Amniotic stem cell (primary cell): ENCODE measurements around the gene SDK1.
"Not testable (repeated sequence)": the region's sequence is repeated elsewhere in the genome, so short reads cannot be mapped to it uniquely, and the experiment has no call there.

ENCODE experiments used
- DNase-seq: peaks from one replicate; lab custom pipeline; 2025; lab: John Stamatoyannopoulos, UW

Gene SDK1

GRCh38 chr7:4203626-4204512, 902.8 kb downstream of the SDK1 start:
- no peak for DNase-seq

- DNase-seq, result no peak
These were observed 903.6 kb downstream of the SDK1 start for GRCh38 chr7:4204513-4205165.

DNA sequence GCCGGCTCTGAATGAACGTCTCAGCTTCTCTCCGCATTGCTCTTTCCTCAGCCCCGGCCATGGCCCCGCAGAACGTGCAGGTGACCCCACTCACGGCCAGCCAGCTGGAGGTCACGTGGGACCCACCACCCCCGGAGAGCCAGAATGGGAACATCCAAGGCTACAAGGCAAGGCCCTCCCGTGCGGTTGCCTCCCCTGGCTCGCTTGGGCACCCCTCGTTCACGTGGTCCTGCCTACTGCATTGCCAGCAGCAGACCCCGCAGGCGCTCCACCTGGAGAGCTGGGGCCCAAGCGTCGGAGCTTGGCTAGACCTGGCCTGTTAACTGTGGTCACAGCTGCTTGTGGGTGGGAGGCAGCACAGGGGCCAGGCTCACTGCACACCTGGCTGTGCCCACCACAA, 904.8 kb downstream of the SDK1 start:
- DNase-seq, result no peak

- no peak for DNase-seq
These were observed 906.0 kb downstream of the SDK1 start for GRCh38 chr7:4207011-4207410.

DNA sequence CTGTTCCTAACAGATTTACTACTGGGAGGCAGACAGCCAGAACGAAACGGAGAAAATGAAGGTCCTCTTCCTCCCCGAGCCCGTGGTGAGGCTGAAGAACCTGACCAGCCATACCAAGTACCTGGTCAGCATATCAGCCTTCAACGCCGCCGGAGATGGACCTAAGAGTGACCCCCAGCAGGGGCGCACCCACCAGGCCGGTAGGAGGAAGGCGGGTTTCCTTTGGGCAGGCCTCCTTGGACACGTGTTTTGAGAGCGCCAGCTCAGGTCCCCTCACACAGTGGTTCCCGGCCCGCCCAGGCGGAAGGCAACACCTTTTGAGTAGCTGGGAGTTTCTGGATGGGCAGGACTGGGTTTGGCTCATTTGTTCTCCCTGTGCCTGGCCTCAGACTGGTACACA, 907.0 kb downstream of the SDK1 start:
- no peak for DNase-seq

DNA sequence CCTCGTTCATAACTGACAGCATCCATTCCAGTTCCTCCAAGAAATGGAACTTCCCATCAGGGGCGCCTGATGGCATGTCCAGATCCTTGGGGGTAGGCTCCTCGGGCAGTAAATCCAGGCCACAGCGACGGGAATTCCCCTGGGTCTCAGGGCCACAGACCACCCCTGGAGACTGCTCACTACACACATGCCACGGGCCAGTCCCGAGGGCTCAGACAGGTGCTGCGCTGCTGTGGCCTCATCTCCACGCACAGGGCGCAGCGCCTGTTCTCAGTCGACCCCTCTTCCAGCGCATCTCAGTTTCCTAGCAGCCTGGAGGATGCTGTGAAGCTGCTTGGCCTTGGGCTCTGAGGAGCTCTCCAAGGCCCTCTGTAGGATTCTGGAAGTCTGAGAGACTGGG, 907.5 kb downstream of the SDK1 start:
- DNase-seq, result no peak

- no peak for DNase-seq
These were observed 908.1 kb downstream of the SDK1 start for GRCh38 chr7:4209126-4209525.

GRCh38 chr7:4209966-4210365, 908.9 kb downstream of the SDK1 start:
- DNase-seq, result no peak

- no peak for DNase-seq
These were observed 909.8 kb downstream of the SDK1 start for GRCh38 chr7:4210821-4211220.

GRCh38 chr7:4211261-4211660, 910.2 kb downstream of the SDK1 start:
- no peak for DNase-seq

GRCh38 chr7:4212376-4212775, 911.3 kb downstream of the SDK1 start:
- no peak for DNase-seq

GRCh38 chr7:4214291-4215155, 913.5 kb downstream of the SDK1 start:
- no peak for DNase-seq

DNA sequence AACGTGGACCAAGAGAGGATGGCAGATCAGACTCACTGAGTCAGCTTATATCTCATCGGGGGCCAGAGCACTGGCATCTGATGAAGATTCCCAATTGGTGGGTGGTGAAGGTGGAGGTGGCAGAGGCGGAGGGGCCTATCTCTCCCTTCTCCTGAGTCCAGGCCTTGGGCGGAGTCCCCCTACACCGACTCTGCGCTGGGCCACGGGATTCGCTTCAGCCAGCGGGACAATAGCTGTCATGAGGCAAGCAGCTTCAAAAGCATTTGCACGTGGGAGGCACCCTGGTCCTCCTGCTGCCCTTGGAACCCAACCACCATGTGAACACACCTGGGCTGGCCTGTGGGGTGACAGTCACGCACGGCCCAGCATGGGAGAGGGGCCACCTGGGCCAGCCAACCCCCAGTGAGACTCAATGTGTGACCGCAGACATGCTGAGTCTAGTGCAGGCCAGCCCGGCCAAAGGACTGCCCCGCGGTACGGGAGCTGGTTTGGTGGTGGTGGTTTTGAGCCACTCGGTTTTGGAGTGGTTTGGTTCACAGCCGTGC, 914.2 kb downstream of the SDK1 start:
- no peak for DNase-seq

DNA sequence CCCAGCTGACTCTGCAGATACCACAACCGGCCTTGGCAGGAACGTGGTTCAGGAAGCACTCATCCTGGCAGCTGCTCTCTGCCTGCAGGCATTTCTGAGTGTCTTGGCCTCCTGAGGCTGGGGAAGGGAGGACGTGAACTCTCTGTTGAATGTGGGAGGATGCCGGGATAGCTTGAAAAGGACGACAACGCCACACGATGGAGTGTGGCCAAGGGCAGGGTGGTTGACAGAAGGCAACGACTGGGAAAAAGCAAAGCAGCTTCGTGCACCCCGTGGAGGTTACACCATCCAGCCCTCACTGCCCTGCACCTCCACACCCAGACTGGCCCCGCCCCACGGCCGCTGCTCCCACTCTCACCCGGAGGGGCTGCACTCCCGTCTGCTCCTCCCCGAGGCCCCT, 915.0 kb downstream of the SDK1 start:
- no peak for DNase-seq

DNA sequence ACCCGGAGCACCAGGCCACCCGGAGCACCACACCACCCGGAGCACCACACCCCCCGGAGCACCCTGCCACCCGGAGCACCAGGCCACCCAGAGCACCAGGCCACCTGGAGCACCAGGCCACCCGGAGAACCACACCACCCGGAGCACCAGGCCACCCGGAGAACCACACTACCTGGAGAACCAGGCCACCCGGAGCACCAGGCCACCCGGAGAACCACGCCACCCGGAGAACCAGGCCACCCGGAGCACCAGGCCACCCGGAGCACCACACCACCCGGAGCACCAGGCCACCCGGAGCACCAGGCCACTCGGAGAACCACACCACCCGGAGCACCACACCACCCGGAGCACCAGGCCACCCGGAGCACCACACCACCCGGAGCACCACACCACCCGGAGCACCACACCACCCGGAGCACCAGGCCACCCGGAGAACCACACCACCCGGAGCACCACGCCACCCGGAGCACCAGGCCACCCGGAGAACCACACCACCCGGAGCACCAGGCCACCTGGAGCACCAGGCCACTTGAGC, 916.1 kb downstream of the SDK1 start:
- DNase-seq, result not testable (repeated sequence)

GRCh38 chr7:4218481-4218880, 917.4 kb downstream of the SDK1 start:
- DNase-seq, result no peak

DNA sequence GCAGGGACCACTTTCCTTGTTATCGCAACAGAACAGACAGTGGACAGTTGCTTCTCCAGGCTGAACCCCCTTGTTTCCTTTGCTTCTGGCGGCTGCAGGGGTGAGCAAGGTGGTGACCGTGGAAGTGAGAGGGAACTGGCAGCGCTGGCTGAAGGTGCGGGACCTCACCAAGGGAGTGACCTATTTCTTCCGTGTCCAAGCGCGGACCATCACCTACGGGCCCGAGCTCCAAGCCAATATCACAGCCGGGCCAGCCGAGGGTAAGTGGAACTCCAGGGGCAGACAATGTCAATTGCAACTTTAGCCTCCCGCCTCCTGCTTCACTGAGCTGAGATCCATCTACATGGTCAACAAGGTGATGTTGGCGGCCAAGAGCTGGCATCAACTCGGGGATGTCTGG, 919.0 kb downstream of the SDK1 start:
- no peak for DNase-seq

DNA sequence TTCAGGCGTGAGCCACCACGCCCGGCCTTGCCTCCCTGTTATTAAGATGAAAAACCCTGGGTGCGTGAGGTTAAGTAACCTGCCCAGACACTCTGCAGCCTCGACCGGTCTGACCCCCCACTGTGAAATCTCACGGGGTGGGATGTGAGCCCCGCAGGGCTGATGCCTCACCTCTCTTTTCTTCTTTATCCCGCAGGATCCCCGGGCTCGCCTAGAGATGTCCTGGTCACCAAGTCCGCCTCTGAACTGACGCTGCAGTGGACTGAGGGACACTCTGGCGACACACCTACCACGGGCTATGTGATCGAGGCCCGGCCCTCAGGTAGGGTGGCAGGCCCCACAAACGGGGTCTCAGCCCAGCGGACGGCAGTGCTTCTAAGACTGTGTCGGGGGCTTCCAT, 920.0 kb downstream of the SDK1 start:
- DNase-seq, result no peak

DNA sequence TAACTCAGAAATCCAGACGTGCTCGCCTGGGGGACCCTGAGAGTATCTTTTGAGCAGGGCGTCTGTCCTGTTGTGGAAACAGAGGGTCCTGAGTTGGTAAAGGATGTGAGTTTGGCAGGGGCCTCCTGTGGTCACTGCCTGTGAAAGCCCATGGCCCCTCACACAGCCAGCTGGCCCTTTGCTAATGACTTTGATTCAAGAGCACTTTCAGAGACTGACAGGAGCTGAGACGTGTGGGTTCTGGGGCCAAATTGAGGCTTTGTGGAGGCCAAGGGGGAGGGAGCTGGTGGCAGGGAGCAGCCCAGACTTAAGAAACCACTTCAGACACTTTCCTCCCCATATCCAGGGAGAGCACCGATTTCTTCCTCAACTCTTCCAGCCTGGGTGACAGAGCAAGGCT, 921.6 kb downstream of the SDK1 start:
- DNase-seq, result no peak

- no peak for DNase-seq
These were observed 924.3 kb downstream of the SDK1 start for GRCh38 chr7:4225361-4225771.

- DNase-seq, result no peak
These were observed 925.0 kb downstream of the SDK1 start for GRCh38 chr7:4225881-4226523.

DNA sequence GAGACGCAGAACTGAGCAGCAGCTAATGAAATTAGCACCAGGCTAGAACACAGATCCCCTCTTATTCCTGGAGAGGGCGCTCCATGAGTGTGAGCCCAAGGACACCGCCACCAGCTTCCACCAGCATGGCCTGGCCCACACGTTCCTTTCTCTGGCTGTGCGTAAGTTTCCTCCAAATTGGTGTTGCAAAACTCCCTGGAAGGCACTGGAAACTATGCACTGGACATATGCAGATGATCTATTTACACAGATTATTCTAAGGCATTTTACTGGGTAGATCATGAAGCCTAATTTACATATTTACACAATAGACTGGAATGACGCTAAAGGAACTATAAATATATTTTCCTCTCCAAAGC, 925.5 kb downstream of the SDK1 start:
- DNase-seq, result no peak
